Testis (tissue), 2 donors: ENCODE results near the gene HTN1.

Experiments used
- POLR2A ChIP-seq: fragments of 450-650 bp; IDR thresholded peaks from one replicate; pipeline ENCODE4 v1.6.1; 2017; ENCODE audit warnings: antibody characterized with exemption, mild to moderate bottlenecking, moderate library complexity
- TF ChIP-seq, protein P1 (sequence below), 3 experiments: fragments of 450-650 bp in 2 of 3; fragments of 200-600 bp in 1 of 3; sonication (generic) in 1 of 3; IDR thresholded peaks; one replicate each; pipeline ENCODE4 v1.5.1; 2016 to 2019; ENCODE audit warnings: antibody characterized with exemption in 3 of 3, mild to moderate bottlenecking in 2 of 3, moderate library complexity in 1 of 3

DNA sequence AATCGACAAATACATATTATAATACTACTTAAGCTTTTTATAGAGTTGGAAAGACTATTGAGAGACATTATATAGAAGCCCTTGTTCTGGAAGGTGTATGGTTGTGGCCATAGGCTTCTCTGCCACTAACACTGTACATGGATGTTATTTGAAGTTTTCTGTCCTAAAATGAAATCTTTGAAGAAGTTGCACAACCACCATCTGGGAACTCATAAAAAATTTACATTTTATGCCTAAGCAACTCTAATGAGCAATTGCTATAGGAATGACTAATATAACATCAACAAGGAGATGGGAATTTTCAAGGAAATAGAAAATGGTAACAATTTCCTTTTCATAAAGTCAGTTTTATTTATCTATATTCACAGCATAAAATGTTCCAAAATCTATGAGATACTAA lies 7.4 kb downstream of the HTN1 start:
- TF ChIP-seq, protein P1, sequence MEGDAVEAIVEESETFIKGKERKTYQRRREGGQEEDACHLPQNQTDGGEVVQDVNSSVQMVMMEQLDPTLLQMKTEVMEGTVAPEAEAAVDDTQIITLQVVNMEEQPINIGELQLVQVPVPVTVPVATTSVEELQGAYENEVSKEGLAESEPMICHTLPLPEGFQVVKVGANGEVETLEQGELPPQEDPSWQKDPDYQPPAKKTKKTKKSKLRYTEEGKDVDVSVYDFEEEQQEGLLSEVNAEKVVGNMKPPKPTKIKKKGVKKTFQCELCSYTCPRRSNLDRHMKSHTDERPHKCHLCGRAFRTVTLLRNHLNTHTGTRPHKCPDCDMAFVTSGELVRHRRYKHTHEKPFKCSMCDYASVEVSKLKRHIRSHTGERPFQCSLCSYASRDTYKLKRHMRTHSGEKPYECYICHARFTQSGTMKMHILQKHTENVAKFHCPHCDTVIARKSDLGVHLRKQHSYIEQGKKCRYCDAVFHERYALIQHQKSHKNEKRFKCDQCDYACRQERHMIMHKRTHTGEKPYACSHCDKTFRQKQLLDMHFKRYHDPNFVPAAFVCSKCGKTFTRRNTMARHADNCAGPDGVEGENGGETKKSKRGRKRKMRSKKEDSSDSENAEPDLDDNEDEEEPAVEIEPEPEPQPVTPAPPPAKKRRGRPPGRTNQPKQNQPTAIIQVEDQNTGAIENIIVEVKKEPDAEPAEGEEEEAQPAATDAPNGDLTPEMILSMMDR (IDR thresholded peaks at IDR 0.05): no peak
- TF ChIP-seq POLR2A: no peak
